ENCODE results near the gene CFAP47. TPM values are rescaled to one million over a fixed set of nuclear protein-coding genes. Genes with fewer than 3 reads are reported as not detected.

The CFAP47 gene
- total and polyA plus RNA-seq, 2 of the 8 experiments (the other 6 are each of a cell fraction or from before 2014, with no cell fraction given): 0.04 TPM; not detected in 1

DNA sequence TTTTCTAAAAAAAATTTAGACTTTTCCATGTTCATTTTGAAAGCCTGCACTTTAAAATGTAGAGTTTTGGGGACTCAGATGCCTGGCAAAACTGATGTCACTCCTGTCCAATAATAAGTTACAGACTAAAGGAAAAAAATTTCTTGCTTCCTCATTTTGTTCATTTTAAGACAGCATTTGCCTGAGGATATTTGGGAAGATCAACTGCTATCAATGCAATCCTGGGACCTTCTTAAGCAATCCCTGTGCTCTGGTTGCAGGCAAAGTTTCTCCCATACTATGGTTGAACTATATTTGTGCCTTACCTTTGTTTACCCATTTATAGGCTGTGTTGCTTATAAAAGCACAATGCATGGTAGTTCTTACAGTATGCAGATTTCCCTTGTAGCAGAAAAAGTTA is 280.4 kb downstream of the CFAP47 start:
- no peak overlapping the region for H2AFZ ChIP-seq (ENCODE audit: low read length)

More for the DNA sequence above, 280.4 kb downstream of the CFAP47 start:
- H4K8ac ChIP-seq (ENCODE audit: extremely low read depth, insufficient read depth, low read length): no peak overlapping the region
- H3K56ac ChIP-seq (replicated peaks; ENCODE audit: insufficient read length, low read depth, low read length): no peak overlapping the region
- no peak for TF ChIP-seq RFX5 (IDR thresholded peaks at IDR 0.05; ENCODE audit: borderline replicate concordance, low read depth, low read length)
- no peak for TF ChIP-seq MAFK (IDR thresholded peaks at IDR 0.05; ENCODE audit: low read depth, low read length)
- no peak for TF ChIP-seq TAF1 (IDR thresholded peaks at IDR 0.05; ENCODE audit: low read depth, low read length)
- no peak for TF ChIP-seq SIRT6 (IDR thresholded peaks at IDR 0.05; ENCODE audit: low read length)
- no peak overlapping the region for H3K4me2 ChIP-seq (ENCODE audit: insufficient read depth in 1 of 2, low read depth in 2 of 2, low read length in 2 of 2)
- no peak overlapping the region for H2BK5ac ChIP-seq (ENCODE audit: low read depth, low read length)
- no peak overlapping the region for H3K18ac ChIP-seq (ENCODE audit: extremely low read depth, low read length)
- H2AK5ac ChIP-seq (ENCODE audit: low read depth, low read length): no peak overlapping the region
- H3K36me3 ChIP-seq (ENCODE audit: control insufficient read depth in 2 of 4, insufficient read depth in 4 of 4, low read length in 3 of 4): no peaks in the 10 kb centered on the region
- H3K23ac ChIP-seq (ENCODE audit: insufficient read length): no peak overlapping the region
- H2BK120ac ChIP-seq (replicated peaks; ENCODE audit: low read depth, low read length): no peak overlapping the region
- H4K91ac ChIP-seq (replicated peaks; ENCODE audit: insufficient read length, low read length): no peak overlapping the region
- no peak for FAIRE-seq
- no peaks in the 10 kb centered on the region for H3K79me2 ChIP-seq (ENCODE audit: control insufficient read depth in 1 of 2, insufficient read depth in 2 of 2, low read length in 2 of 2)
- no peak overlapping the region for H3K14ac ChIP-seq (ENCODE audit: insufficient read length)
- H4K5ac ChIP-seq (ENCODE audit: insufficient read length, low read depth, low read length): no peak overlapping the region
- H3K23me2 ChIP-seq (ENCODE audit: low read depth, low read length): no peaks in the 10 kb centered on the region
- no peak overlapping the region for H3K9ac ChIP-seq (replicated peaks in 1 of 4; ENCODE audit: extremely low read depth in 1 of 4, low read depth in 3 of 4, low read length in 3 of 4)
- ChIA-PET CTCF (ENCODE audit: partially characterized antibody) (no interaction called here), POLR2A (ENCODE audit: partially characterized antibody) (no interaction called here)
- H3K79me1 ChIP-seq (ENCODE audit: low read depth, low read length): no peaks in the 10 kb centered on the region
- no peaks in the 10 kb centered on the region for H3K4me1 ChIP-seq (replicated peaks in 1 of 4; ENCODE audit: control insufficient read depth in 3 of 4, insufficient read depth in 4 of 4, low read length in 3 of 4)
- no peak overlapping the region for H2BK15ac ChIP-seq (ENCODE audit: low read length)
- no peak overlapping the region for H3K4ac ChIP-seq (replicated peaks; ENCODE audit: insufficient read length, low read depth, low read length)
- H2BK20ac ChIP-seq (ENCODE audit: low read length): no peak overlapping the region
- no peaks in the 10 kb centered on the region for H4K20me1 ChIP-seq (replicated peaks in 1 of 2; ENCODE audit: control insufficient read depth in 1 of 2, insufficient read depth in 2 of 2, low read length in 2 of 2)
- DNase-seq (ENCODE audit: low read depth in 1 of 2, low spot score in 2 of 2): no peak
- H3K4me3 ChIP-seq (ENCODE audit: extremely low read depth in 1 of 4, insufficient read depth in 2 of 4, low read depth in 3 of 4, low read length in 4 of 4): no peak overlapping the region
- H3K27me3 ChIP-seq (replicated peaks in 1 of 4; ENCODE audit: control insufficient read depth in 3 of 4, extremely low read depth in 1 of 4, insufficient read depth in 3 of 4, low read length in 3 of 4): no peaks in the 10 kb centered on the region
- no peak overlapping the region for H3K27ac ChIP-seq (ENCODE audit: low read depth, low read length)
- peaks cover 0 to 5% of the 10 kb centered on the region in 2 experiments; a peak in 1 of 4 replicates for H3K9me3 ChIP-seq (ENCODE audit: insufficient read depth in 2 of 2, low read depth in 1 of 2, low read length in 1 of 2)
- no peak overlapping the region for H2BK12ac ChIP-seq (ENCODE audit: low read depth, low read length)

All from H1 (cell line).